ENCODE measurements around the gene ASTN2.

DNA sequence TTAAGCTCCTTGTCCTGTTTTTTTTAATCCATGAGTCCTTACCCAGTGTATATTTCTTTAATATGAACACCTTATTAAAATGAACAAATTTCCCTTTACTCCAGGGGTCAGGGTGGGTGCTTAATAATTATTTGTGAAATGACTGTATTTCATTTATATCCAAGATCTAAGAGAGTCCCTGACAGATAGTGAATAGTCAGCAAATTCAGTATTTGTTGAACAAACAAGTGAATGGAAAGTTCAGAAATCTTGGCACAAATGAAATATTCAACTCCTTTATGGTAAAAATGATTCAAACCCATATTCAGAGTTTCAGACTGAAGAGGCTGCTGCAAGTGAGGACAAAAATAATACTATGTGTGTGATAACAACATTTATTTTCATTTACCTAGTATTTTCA, 59.9 kb downstream of the ASTN2 start:
- no peak for TF ChIP-seq CTCF (IDR thresholded peaks at IDR 0.05)
- TF ChIP-seq POLR2A (IDR thresholded peaks at IDR 0.05) = no peak

Measured in Peyer's patch (tissue), 4 donors.